KMS-11 (cell line): ENCODE results near the gene GPR162.

ENCODE experiments used
- H2AFZ ChIP-seq: fragments of 200-600 bp; sonication (generic); 2 replicates; pipeline ENCODE4 v1.6.1; 2016; ENCODE audit warnings: antibody characterized with exemption, mixed run types, low read depth
- H3K27ac ChIP-seq: fragments of 200-600 bp; sonication (generic); 2 replicates; pipeline ENCODE4 v1.6.1; 2016; ENCODE audit warnings: mild to moderate bottlenecking, mixed run types
- H3K27me3 ChIP-seq: fragments of 200-600 bp; sonication (generic); 2 replicates; pipeline ENCODE4 v1.6.1; 2017; ENCODE audit warnings: mild to moderate bottlenecking, low read depth, mixed run types, moderate library complexity; ENCODE audit not compliant: insufficient read depth
- H3K36me3 ChIP-seq: fragments of 200-600 bp; sonication (generic); 2 replicates; pipeline ENCODE4 v1.6.1; 2017; ENCODE audit warnings: mild to moderate bottlenecking, mixed run types; ENCODE audit not compliant: insufficient read depth
- H3K4me1 ChIP-seq: fragments of 200-600 bp; sonication (generic); 2 replicates; pipeline ENCODE4 v1.6.1; 2016; ENCODE audit warnings: mild to moderate bottlenecking, low read depth, mixed run types; ENCODE audit not compliant: poor library complexity, severe bottlenecking
- H3K4me2 ChIP-seq: fragments of 200-600 bp; sonication (generic); 2 replicates; pipeline ENCODE4 v1.7.0; 2016; ENCODE audit warnings: mild to moderate bottlenecking, mixed run types
- H3K4me3 ChIP-seq: fragments of 200-600 bp; sonication (generic); IDR thresholded peaks from 2 replicates; pipeline ENCODE4 v1.6.1; 2017; ENCODE audit warnings: low read depth, low read length, mixed read lengths; ENCODE audit not compliant: insufficient read depth
- H3K79me2 ChIP-seq: fragments of 200-600 bp; sonication (generic); 2 replicates; pipeline ENCODE4 v1.6.1; 2016; ENCODE audit warnings: low read depth, mixed run types; ENCODE audit not compliant: insufficient read depth
- H3K9ac ChIP-seq: fragments of 200-600 bp; sonication (generic); 2 replicates; pipeline ENCODE4 v1.6.1; 2016; ENCODE audit warnings: mild to moderate bottlenecking, mixed run types
- H4K20me1 ChIP-seq: fragments of 200-600 bp; sonication (generic); 2 replicates; pipeline ENCODE4 v1.6.1; 2016; ENCODE audit warnings: mild to moderate bottlenecking, mixed run types; ENCODE audit not compliant: insufficient read depth
- CTCF ChIP-seq: fragments of 200-600 bp; sonication (generic); conservative IDR thresholded peaks from 2 replicates; pipeline ENCODE4 v1.6.1; 2017; ENCODE audit warnings: low read depth, mild to moderate bottlenecking, antibody characterized with exemption, low read length, moderate library complexity, mixed read lengths

Gene GPR162

DNA sequence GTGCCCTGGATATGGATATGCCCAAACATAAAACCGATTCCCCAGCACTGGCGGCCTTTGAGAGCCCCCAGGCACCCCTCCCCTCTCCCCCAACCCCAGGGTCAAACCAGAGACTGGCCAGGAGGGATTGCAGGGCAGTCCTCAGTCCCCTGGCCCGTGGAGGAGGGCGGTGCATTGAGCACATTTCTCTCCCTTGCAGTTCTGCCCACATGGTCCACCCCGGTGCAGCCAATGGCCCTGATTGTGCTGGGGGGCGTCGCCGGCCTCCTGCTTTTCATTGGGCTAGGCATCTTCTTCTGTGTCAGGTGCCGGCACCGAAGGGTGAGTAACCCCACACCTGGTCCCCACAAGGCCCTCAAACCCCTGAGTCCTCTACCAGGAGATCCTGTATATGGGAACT is 3.4 kb upstream of the GPR162 start:
- H4K20me1 ChIP-seq = no peaks in the 10 kb centered on the region
- peaks cover 33% of the 10 kb centered on the region for H3K27me3 ChIP-seq
- H3K79me2 ChIP-seq = no peaks in the 10 kb centered on the region
- H2AFZ ChIP-seq = no peak overlapping the region
- H3K4me2 ChIP-seq = no peak overlapping the region
- no peak overlapping the region for H3K4me3 ChIP-seq
- H3K9ac ChIP-seq = no peak overlapping the region
- no peak overlapping the region for H3K27ac ChIP-seq
- no peaks in the 10 kb centered on the region for H3K4me1 ChIP-seq
- no peak for TF ChIP-seq CTCF
- no peaks in the 10 kb centered on the region for H3K36me3 ChIP-seq

- TF ChIP-seq CTCF = no peak
- Histone ChIP-seq H3K4me2 (no peak overlapping the region), H3K4me1 (no peaks in the 10 kb centered on the region), H4K20me1 (no peaks in the 10 kb centered on the region), H3K9ac (no peak overlapping the region), H3K36me3 (no peaks in the 10 kb centered on the region), H3K79me2 (no peaks in the 10 kb centered on the region), H3K4me3 (no peak overlapping the region), H3K27me3 (peaks cover 37% of the 10 kb centered on the region), H3K27ac (no peak overlapping the region), H2AFZ (no peak overlapping the region)
These were observed 3.0 kb upstream of the GPR162 start for GRCh38 chr12:6818645-6819044.

DNA sequence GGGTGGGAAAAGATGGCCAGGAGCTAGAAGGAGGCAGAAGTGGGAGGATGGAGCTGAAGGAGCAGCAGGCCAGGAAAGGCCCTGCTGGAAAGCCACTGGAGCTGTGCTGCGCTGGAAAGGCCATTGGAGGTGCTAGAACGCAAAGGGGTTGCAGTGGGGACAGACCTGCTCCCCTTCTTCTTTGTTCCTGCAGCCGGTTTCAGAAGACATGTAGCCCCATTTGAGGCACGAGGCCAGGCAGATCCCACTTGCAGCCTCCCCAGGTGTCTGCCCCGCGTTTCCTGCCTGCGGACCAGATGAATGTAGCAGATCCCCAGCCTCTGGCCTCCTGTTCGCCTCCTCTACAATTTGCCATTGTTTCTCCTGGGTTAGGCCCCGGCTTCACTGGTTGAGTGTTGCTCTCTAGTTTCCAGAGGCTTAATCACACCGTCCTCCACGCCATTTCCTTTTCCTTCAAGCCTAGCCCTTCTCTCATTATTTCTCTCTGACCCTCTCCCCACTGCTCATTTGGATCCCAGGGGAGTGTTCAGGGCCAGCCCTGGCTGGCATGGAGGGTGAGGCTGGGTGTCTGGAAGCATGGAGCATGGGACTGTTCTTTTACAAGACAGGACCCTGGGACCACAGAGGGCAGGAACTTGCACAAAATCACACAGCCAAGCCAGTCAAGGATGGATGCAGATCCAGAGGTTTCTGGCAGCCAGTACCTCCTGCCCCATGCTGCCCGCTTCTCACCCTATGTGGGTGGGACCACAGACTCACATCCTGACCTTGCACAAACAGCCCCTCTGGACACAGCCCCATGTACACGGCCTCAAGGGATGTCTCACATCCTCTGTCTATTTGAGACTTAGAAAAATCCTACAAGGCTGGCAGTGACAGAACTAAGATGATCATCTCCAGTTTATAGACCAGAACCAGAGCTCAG is 2.3 kb upstream of the GPR162 start:
- no peak overlapping the region for H3K9ac ChIP-seq

DNA sequence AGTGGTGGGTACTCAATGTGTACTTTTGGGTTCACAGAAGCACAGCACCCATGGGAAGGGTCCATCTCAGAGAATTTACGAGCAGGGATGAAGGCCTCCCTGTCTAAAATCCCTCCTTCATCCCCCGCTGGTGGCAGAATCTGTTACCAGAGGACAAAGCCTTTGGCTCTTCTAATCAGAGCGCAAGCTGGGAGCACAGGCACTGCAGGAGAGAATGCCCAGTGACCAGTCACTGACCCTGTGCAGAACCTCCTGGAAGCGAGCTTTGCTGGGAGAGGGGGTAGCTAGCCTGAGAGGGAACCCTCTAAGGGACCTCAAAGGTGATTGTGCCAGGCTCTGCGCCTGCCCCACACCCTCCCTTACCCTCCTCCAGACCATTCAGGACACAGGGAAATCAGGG is 1.5 kb upstream of the GPR162 start:
- Histone ChIP-seq H3K4me2 (no peak overlapping the region), H2AFZ (no peak overlapping the region)

More for the DNA sequence above, 2.3 kb upstream of the GPR162 start:
- H3K4me1 ChIP-seq = no peaks in the 10 kb centered on the region
- H3K27ac ChIP-seq = no peak overlapping the region
- no peaks in the 10 kb centered on the region for H4K20me1 ChIP-seq
- no peak for TF ChIP-seq CTCF
- H3K36me3 ChIP-seq = no peaks in the 10 kb centered on the region
- H3K27me3 ChIP-seq = peaks cover 44% of the 10 kb centered on the region
- no peak overlapping the region for H3K4me3 ChIP-seq
- no peaks in the 10 kb centered on the region for H3K79me2 ChIP-seq
- H3K4me2 ChIP-seq = no peak overlapping the region
- H2AFZ ChIP-seq = no peak overlapping the region

More for the DNA sequence above, 1.5 kb upstream of the GPR162 start:
- H3K4me1 ChIP-seq = no peaks in the 10 kb centered on the region
- no peak overlapping the region for H3K4me3 ChIP-seq
- H3K27me3 ChIP-seq = peaks cover 48% of the 10 kb centered on the region
- TF ChIP-seq CTCF = no peak
- no peaks in the 10 kb centered on the region for H3K36me3 ChIP-seq
- H4K20me1 ChIP-seq = no peaks in the 10 kb centered on the region
- no peak overlapping the region for H3K27ac ChIP-seq
- no peak overlapping the region for H3K9ac ChIP-seq
- H3K79me2 ChIP-seq = no peaks in the 10 kb centered on the region
